Mucosa of descending colon (tissue), 3 donors: Measurements from ENCODE around the gene TSHB. TPM values are rescaled to one million over a fixed set of nuclear protein-coding genes. Genes with fewer than 3 reads are reported as not detected.

Experiments used
- ATAC-seq: fragments of 200-7000 bp; cut with Tn5 transposase; one replicate; pipeline ENCODE4 v1.9.1; 2020; ENCODE audit warnings: mild to moderate bottlenecking, moderate library complexity
- DNase-seq, 3 donors: peaks; one replicate each; pipeline ENCODE4 v3.0.0-alpha.2; 2020
- H3K36me3 ChIP-seq: fragments of 200-600 bp; one replicate; pipeline ENCODE4 v1.8.0; 2021; ENCODE audit warnings: low read depth, mild to moderate bottlenecking
- H3K4me1 ChIP-seq: fragments of 200-600 bp; one replicate; pipeline ENCODE4 v1.8.0; 2021; ENCODE audit warnings: low read depth, mild to moderate bottlenecking
- H3K4me3 ChIP-seq: fragments of 200-600 bp; one replicate; pipeline ENCODE4 v1.8.0; 2021; ENCODE audit warnings: mild to moderate bottlenecking
- H3K9me3 ChIP-seq: fragments of 200-600 bp; one replicate; pipeline ENCODE4 v1.8.0; 2021; ENCODE audit warnings: mild to moderate bottlenecking
- intact Hi-C, 2 donors: fragments of 100-400 bp; cut with DNase I in 1 of 2; cut with micrococcal nuclease in 1 of 2; formaldehyde crosslinking; loops; one replicate each; pipeline versions ENCODE4 v1.11.0 to v1.11.1; 2022; cut with DNase I, micrococcal nuclease
- total RNA-seq, 3 donors: library from RNA; stranded (reverse); fragmentation: NEBNext Ultra II Directional in 2 of 3; extraction: Animal tissue kit (Norgen Biotek cat#: 25700) in 2 of 3; gene quantifications; one replicate each; pipeline versions ENCODE4 v1.2.1 to v1.2.4, GENCODE V29; 2021 to 2023
- TF ChIP-seq, protein P1 (sequence below): fragments of 200-600 bp; IDR thresholded peaks from one replicate; pipeline ENCODE4 v1.8.0; 2022; ENCODE audit warnings: antibody characterized with exemption, mild to moderate bottlenecking
- donor health status: DM: no; HTN: no; CAD: no; lungs with moderate emphysema.
- donor health status: DM: no; HTN: no; CAD: no.
- donor health status: DM: no; HTN: yes; CAD: no.

The TSHB gene
- total RNA-seq, 3 donors from 2014 or later: not detected

DNA sequence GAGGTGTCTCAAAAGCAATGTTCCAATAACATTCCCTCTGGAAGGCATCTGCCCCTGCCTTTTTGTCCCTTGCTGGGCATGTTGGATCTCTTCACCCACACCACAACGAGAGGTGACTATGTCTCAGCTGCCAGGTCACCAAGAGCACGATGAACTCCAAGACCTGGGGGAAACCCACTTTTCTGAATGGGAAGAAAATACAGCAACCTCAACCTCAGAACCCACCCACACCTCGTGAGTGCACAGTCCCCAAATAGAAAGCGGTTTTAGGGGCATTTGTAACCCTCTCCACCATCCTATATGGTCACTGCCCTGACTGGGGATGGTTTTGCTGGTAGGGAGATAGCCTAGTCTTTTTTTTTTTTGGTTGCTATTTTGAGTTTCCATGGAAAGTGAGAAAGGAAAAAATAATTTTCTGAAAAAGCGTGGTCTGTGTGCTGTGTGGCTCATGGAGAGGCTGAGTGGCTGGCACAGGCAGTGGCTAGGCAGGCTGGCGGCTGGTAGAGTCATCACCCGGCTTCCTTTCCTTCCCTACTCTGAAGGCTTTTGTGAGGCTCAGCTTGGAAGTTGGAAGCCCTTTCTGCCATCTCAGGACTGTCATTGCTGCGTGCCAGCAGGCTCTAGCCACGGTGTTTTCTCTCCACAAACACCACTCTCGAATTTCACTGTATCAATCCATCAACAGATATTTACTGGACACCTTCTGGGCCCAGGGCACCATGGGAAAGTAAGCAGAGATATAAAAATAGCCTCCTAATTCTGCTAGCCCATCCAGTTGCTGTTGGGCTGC, 43.9 kb downstream of the TSHB start:
- intact Hi-C loops: no loop called here
- no peaks in the 10 kb centered on the region for H3K36me3 ChIP-seq
- H3K4me1 ChIP-seq: no peaks in the 10 kb centered on the region
- H3K9me3 ChIP-seq: no peaks in the 10 kb centered on the region
- no peak for DNase-seq
- no peak for ATAC-seq
- TF ChIP-seq, protein P1, sequence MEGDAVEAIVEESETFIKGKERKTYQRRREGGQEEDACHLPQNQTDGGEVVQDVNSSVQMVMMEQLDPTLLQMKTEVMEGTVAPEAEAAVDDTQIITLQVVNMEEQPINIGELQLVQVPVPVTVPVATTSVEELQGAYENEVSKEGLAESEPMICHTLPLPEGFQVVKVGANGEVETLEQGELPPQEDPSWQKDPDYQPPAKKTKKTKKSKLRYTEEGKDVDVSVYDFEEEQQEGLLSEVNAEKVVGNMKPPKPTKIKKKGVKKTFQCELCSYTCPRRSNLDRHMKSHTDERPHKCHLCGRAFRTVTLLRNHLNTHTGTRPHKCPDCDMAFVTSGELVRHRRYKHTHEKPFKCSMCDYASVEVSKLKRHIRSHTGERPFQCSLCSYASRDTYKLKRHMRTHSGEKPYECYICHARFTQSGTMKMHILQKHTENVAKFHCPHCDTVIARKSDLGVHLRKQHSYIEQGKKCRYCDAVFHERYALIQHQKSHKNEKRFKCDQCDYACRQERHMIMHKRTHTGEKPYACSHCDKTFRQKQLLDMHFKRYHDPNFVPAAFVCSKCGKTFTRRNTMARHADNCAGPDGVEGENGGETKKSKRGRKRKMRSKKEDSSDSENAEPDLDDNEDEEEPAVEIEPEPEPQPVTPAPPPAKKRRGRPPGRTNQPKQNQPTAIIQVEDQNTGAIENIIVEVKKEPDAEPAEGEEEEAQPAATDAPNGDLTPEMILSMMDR: no peak
- H3K4me3 ChIP-seq: no peak overlapping the region

DNA sequence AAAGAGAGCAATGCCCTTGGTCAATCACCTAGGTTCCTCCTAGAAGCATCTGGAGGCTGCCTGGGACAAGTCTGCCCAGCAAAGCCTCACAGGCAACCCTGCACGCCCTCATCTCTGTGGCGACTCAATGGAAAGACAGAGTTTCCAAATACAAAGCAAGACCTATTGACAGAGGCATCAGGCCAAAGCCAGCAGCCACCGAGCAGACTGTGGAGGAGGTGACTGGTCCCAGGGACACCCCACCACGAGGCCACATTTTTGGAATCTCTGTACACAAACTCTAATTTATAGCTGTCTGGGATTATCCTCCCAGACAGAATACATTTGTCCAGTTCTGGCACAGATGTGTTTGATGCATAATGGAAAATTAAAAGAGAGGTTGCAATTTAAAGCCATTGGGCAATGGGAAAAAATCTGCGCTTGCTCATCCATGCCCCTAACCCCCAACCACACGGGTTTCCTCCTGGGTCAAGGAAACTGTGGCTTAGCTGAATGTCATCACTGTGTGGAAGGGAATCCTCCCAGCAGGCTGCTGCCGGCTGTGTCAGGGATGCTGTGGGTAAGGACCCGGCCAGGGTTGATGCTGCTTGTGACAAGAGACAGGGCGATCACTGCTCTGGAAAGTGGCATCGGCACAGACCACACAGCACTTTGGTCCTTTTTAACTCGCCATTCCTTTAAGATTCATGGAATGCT, 45.4 kb downstream of the TSHB start:
- Histone ChIP-seq H3K9me3 (no peaks in the 10 kb centered on the region), H3K4me3 (no peak overlapping the region), H3K4me1 (no peaks in the 10 kb centered on the region), H3K36me3 (no peaks in the 10 kb centered on the region)
- intact Hi-C loops: no loop called here
- no peak for DNase-seq
- TF ChIP-seq, protein P1: no peak
- peak; percentile 29 for ATAC-seq

DNA sequence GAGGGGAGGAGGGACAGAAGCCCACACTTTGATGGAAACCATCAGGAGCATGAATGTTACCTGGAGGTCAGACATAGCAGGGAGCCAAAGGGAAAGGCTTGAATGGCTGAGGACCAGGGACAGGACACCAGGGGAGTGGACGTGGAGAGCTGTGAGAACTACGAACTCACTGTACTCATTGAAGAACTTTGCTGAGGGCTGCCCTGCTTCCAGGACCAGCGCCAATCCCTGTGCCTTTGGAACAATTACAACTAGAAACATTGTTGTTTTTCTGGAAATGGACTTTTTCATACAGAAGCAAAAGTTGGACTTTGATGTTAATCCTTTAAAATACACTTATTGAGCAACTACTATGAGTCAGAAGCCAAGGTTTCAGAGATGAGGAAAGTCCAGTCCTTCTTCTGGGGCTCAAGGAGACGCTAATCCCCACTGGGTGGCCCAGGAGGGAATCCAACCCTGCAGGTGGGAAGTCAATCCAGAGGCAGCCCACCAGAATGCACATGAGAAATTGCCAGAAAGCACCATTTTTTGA, 46.8 kb downstream of the TSHB start:
- intact Hi-C loops: no loop called here
- H3K4me1 ChIP-seq: no peaks in the 10 kb centered on the region

DNA sequence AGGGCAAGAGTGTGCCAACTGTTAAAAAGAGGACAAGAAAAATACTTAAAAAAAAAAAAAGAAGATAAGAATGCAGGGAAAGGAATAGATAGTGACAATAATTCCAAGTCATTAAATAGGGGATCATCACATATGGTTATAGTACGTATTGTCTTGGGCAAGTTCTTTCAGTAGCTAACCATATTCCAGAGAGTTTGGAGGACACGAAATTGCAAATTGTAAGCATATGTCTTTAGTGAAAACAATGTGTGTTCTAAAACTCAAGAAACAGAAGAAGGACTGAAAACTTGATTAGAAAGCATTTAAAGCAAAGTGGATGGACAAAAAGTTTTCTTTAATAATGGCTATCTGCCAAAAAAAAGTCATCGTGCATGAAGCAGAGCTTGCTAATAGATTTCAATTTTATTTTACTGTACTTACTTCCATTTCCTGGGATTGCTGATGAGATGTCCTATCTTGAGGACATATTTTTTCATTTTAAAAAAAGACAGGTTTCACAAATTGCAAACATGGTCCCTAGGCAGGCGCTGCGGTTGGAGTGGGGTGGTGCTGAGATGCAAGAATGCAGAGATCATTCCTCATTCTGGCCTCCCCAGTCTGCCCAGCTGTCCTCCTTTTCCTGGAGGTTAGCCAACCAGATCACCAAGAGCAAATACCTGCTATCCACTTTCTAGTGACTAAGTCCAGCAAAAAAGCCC, 47.8 kb downstream of the TSHB start:
- H3K36me3 ChIP-seq: no peaks in the 10 kb centered on the region
- intact Hi-C loops: no loop called here
- H3K4me3 ChIP-seq: no peak overlapping the region
- TF ChIP-seq, protein P1: no peak
- no peak for DNase-seq
- no peaks in the 10 kb centered on the region for H3K9me3 ChIP-seq
- no peaks in the 10 kb centered on the region for H3K4me1 ChIP-seq
- ATAC-seq: no peak

More for the DNA sequence above, 46.8 kb downstream of the TSHB start:
- no peak overlapping the region for H3K4me3 ChIP-seq
- DNase-seq (no peak), ATAC-seq (no peak)
- H3K36me3 ChIP-seq: no peaks in the 10 kb centered on the region
- H3K9me3 ChIP-seq: no peaks in the 10 kb centered on the region
- TF ChIP-seq, protein P1: no peak

DNA sequence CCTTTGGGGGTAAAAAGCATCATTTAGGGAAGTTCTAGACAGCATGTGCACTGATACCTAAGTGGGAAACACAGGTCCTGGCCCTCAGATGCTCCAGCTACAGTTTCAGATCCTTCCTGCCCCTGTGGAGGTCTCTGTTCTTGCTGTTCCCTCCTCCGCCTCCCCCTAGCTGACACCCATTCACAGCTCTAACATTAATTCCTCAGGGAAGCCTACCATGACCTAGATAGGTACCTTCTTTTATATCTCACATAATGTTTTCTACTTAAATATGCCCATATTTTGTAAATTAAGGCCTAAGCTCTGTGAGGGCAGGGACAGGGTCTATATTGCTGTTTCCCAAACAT, 48.3 kb downstream of the TSHB start:
- intact Hi-C loops: no loop called here
- TF ChIP-seq, protein P1: no peak
- Histone ChIP-seq H3K4me3 (no peak overlapping the region), H3K36me3 (no peaks in the 10 kb centered on the region), H3K9me3 (no peaks in the 10 kb centered on the region), H3K4me1 (no peaks in the 10 kb centered on the region)
- ATAC-seq (no peak), DNase-seq (no peak)
